Stimulated activated CD8-positive, alpha-beta memory T cell treated with anti-CD3 and anti-CD28 coated beads, Interleukin-2, amount 100 ng/mL, for 1 hour (primary cell): ENCODE results near the gene NUDCD2.
A peak's percentile ranks its signal among the peaks of the same experiment; 100 is the strongest.

Experiments used
- DNase-seq, 2 donors: peaks; one replicate each; pipeline ENCODE4 v3.0.0-alpha.2; 2020; ENCODE audit warnings: low read depth in 2 of 2

Gene NUDCD2

GRCh38 chr5:163459819-163460561, at the start of gene NUDCD2:
TSS of gene NUDCD2 (minus strand) at chr5:163460102. CDS start at chr5:163460050, 52 bp downstream.
- DNase-seq, result peak; percentile 89 to 93

GRCh38 chr5:163509291-163509951, 49.5 kb upstream of the NUDCD2 start:
- no peak for DNase-seq

GRCh38 chr5:163508753-163509152, 48.9 kb upstream of the NUDCD2 start:
- no peak for DNase-seq

- no peak for DNase-seq
Measured at GRCh38 chr5:163506726-163507125, 46.8 kb upstream of the NUDCD2 start.

GRCh38 chr5:163506095-163506457, 46.2 kb upstream of the NUDCD2 start:
- DNase-seq, result no peak

GRCh38 chr5:163505368-163506094, 45.6 kb upstream of the NUDCD2 start, which contains the start of gene MAT2B:
TSS of gene MAT2B (plus strand) at chr5:163505619. CDS start at chr5:163505687, 68 bp downstream.
- DNase-seq, result peak; percentile 90 to 92

GRCh38 chr5:163505049-163505367, 45.1 kb upstream of the NUDCD2 start:
- DNase-seq, result no peak

- DNase-seq, result no peak
Measured at GRCh38 chr5:163504079-163504931, 44.4 kb upstream of the NUDCD2 start.

- peak; percentile 9 to 15 for DNase-seq
Measured at GRCh38 chr5:163503106-163504078, 43.5 kb upstream of the NUDCD2 start.

- no peak for DNase-seq
Measured at GRCh38 chr5:163502521-163502920, 42.6 kb upstream of the NUDCD2 start.

- DNase-seq, result no peak
Measured at GRCh38 chr5:163498886-163499285, 39.0 kb upstream of the NUDCD2 start.

GRCh38 chr5:163497315-163497714, 37.4 kb upstream of the NUDCD2 start:
- DNase-seq, result no peak

- DNase-seq, result no peak
Measured at GRCh38 chr5:163496286-163496685, 36.4 kb upstream of the NUDCD2 start.

- no peak for DNase-seq
Measured at GRCh38 chr5:163489745-163490075, 29.8 kb upstream of the NUDCD2 start.

GRCh38 chr5:163489055-163489744, 29.3 kb upstream of the NUDCD2 start:
- DNase-seq, result no peak

GRCh38 chr5:163478982-163479271, 19.0 kb upstream of the NUDCD2 start:
- no peak for DNase-seq

- no peak for DNase-seq
Measured at GRCh38 chr5:163478126-163478981, 18.5 kb upstream of the NUDCD2 start.

GRCh38 chr5:163475411-163475810, 15.5 kb upstream of the NUDCD2 start:
- DNase-seq, result no peak

- DNase-seq, result no peak
Measured at GRCh38 chr5:163473635-163474243, 13.8 kb upstream of the NUDCD2 start.
